Peyer's patch (tissue), 4 donors: ENCODE measurements around the gene LFNG. TPM values are rescaled to one million over a fixed set of nuclear protein-coding genes. Genes with fewer than 3 reads are reported as not detected.

Experiments used
- DNase-seq, 3 donors: peaks; one replicate each; pipeline ENCODE4 v3.0.0-alpha.2; 2017 to 2019
- H3K27ac ChIP-seq, 4 donors: fragments of 200-600 bp; sonication (generic); one replicate each; pipeline ENCODE4 v1.5.1; 2016 to 2019
- H3K27me3 ChIP-seq, 2 donors: fragments of 200-600 bp; sonication (generic); one replicate each; pipeline ENCODE4 v1.5.1; 2019
- H3K36me3 ChIP-seq, 3 donors: fragments of 200-600 bp; sonication (generic); one replicate each; pipeline ENCODE4 v1.5.1; 2016 to 2019
- H3K4me1 ChIP-seq, 4 donors: fragments of 200-600 bp; sonication (generic); one replicate each; pipeline ENCODE4 v1.5.1; 2016 to 2019
- H3K4me3 ChIP-seq, 4 donors: fragments of 200-600 bp; sonication (generic); 1 replicate in 3 of 4; 2 replicates in 1 of 4; pipeline ENCODE4 v1.5.1; 2016 to 2019; ENCODE audit warnings: mild to moderate bottlenecking in 1 of 4
- H3K9me3 ChIP-seq, 4 donors: fragments of 200-600 bp; sonication (generic); one replicate each; pipeline ENCODE4 v1.5.1; 2016 to 2019; ENCODE audit warnings: mild to moderate bottlenecking in 1 of 4
- POLR2A ChIP-seq, 2 donors: fragments of 450-650 bp; IDR thresholded peaks; one replicate each; pipeline ENCODE4 v1.5.1; 2017; ENCODE audit warnings: antibody characterized with exemption in 2 of 2, mild to moderate bottlenecking in 2 of 2, moderate library complexity in 2 of 2
- total RNA-seq, 4 donors: library from RNA; depleted of rRNA; stranded (reverse); fragments of >200 nt; gene quantifications; one replicate each; pipeline ENCODE4 v1.1.0, GENCODE V29; 2016
- TF ChIP-seq, protein P1 (sequence below), 6 experiments: fragments of 450-650 bp in 4 of 6; fragments of 200-600 bp in 2 of 6; sonication (generic) in 1 of 6; IDR thresholded peaks; one replicate each; pipeline ENCODE4 v1.5.1; 2017 to 2019; ENCODE audit warnings: antibody characterized with exemption in 6 of 6, mild to moderate bottlenecking in 3 of 6, moderate library complexity in 1 of 6

The LFNG gene
- total RNA-seq, 4 donors from 2014 or later: 22.3 to 104 (median 41.7) TPM

DNA sequence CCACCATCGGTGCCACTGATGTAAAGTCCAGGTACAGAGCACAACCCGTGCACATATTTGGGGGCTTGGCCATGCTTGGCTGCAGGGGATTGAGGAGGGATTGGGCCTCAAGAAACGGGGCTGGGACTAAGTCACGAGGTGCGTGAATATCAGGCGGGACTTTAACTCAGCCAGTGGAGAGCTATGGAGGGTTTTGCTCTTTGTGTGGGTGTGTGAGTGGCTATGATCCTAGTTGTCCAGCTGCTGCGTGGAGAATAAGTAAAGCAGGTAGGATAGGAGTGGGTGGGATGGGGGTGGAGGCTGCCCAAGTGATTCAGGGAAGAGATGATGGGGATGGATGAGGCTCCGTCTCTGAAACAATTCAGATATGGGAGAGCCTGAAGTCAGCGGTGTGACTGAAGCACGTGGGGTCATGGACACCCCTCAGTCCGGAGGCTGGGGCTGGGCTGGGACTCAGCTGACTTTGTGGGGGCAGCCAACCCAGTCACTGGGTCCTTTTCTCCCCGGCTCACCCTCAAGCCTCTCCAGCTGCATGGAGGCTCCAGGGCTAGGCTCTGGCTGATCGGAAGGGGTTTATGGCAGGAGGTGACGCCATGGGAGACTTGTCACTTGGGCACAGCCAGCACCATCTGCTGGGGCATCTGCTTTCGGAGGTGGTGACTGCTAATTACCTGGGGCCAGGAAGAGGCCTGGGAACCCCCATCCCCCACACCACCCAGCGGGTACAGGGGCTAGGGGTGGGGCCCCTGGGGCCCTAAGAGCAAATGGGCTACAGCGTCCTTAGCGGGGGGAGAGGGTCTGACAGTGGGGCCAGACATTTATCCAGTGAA lies 1.7 kb upstream of the LFNG start:
- no peak overlapping the region for H3K4me3 ChIP-seq
- peak in 1 of 3 donors; percentile 67 for DNase-seq
- TF ChIP-seq POLR2A (IDR thresholded peaks at IDR 0.05): no peak
- TF ChIP-seq, protein P1, sequence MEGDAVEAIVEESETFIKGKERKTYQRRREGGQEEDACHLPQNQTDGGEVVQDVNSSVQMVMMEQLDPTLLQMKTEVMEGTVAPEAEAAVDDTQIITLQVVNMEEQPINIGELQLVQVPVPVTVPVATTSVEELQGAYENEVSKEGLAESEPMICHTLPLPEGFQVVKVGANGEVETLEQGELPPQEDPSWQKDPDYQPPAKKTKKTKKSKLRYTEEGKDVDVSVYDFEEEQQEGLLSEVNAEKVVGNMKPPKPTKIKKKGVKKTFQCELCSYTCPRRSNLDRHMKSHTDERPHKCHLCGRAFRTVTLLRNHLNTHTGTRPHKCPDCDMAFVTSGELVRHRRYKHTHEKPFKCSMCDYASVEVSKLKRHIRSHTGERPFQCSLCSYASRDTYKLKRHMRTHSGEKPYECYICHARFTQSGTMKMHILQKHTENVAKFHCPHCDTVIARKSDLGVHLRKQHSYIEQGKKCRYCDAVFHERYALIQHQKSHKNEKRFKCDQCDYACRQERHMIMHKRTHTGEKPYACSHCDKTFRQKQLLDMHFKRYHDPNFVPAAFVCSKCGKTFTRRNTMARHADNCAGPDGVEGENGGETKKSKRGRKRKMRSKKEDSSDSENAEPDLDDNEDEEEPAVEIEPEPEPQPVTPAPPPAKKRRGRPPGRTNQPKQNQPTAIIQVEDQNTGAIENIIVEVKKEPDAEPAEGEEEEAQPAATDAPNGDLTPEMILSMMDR (IDR thresholded peaks at IDR 0.05): no peak
- peak overlapping the region in 2 of 4 donors; percentile 12 to 90 for H3K27ac ChIP-seq
- no peaks in the 10 kb centered on the region for H3K9me3 ChIP-seq
- peaks cover 5 to 42% (median 32%) of the 10 kb centered on the region in 4 donors for H3K4me1 ChIP-seq
- no peaks in the 10 kb centered on the region for H3K27me3 ChIP-seq
- no peaks in the 10 kb centered on the region for H3K36me3 ChIP-seq

GRCh38 chr7:2518737-2519118 lies 846 bp upstream of the LFNG start:
- Histone ChIP-seq H3K4me3 (peak overlapping the region; percentile 48 to 73 (median 70)), H3K4me1 (peaks cover 9 to 46% (median 38%) of the 10 kb centered on the region in 4 donors), H3K9me3 (no peaks in the 10 kb centered on the region), H3K36me3 (no peaks in the 10 kb centered on the region), H3K27me3 (no peaks in the 10 kb centered on the region), H3K27ac (peak overlapping the region; percentile 46 to 99 (median 71))
- DNase-seq: peak in 1 of 3 donors; percentile 57
- TF ChIP-seq, protein P1 (IDR thresholded peaks at IDR 0.05): no peak
- TF ChIP-seq POLR2A (IDR thresholded peaks at IDR 0.05): no peak

- TF ChIP-seq, protein P1 (IDR thresholded peaks at IDR 0.05): peak in 4 of 6 experiments; percentile 9 to 53 (median 44)
- no peak for TF ChIP-seq POLR2A (IDR thresholded peaks at IDR 0.05)
- Histone ChIP-seq H3K4me1 (peaks cover 10 to 60% (median 49%) of the 10 kb centered on the region in 4 donors), H3K36me3 (peaks cover 0 to 5% (median 0%) of the 10 kb centered on the region in 3 donors), H3K27me3 (no peaks in the 10 kb centered on the region), H3K27ac (peak overlapping the region; percentile 45 to 99 (median 94)), H3K4me3 (peak overlapping the region; percentile 65 to 73 (median 70)), H3K9me3 (no peaks in the 10 kb centered on the region)
- peak; percentile 59 to 80 (median 78) for DNase-seq
Observed at GRCh38 chr7:2520131-2520760, 672 bp downstream of the LFNG start.

GRCh38 chr7:2520761-2521290 lies 1.3 kb downstream of the LFNG start:
- peak overlapping the region; percentile 65 to 73 (median 70) for H3K4me3 ChIP-seq
- DNase-seq: peak in 1 of 3 donors; percentile 61
- peaks cover 0 to 11% (median 0%) of the 10 kb centered on the region in 3 donors for H3K36me3 ChIP-seq
- no peaks in the 10 kb centered on the region for H3K27me3 ChIP-seq
- TF ChIP-seq, protein P1 (IDR thresholded peaks at IDR 0.05): no peak
- no peak for TF ChIP-seq POLR2A (IDR thresholded peaks at IDR 0.05)
- no peaks in the 10 kb centered on the region for H3K9me3 ChIP-seq
- H3K4me1 ChIP-seq: peaks cover 11 to 66% (median 52%) of the 10 kb centered on the region in 4 donors
- peak overlapping the region; percentile 53 to 99 (median 94) for H3K27ac ChIP-seq

- TF ChIP-seq, protein P1 (IDR thresholded peaks at IDR 0.05): no peak
- no peak for TF ChIP-seq POLR2A (IDR thresholded peaks at IDR 0.05)
- Histone ChIP-seq H3K4me1 (peaks cover 11 to 71% (median 52%) of the 10 kb centered on the region in 4 donors), H3K27me3 (no peaks in the 10 kb centered on the region), H3K27ac (peak overlapping the region; percentile 53 to 99 (median 94)), H3K9me3 (no peaks in the 10 kb centered on the region), H3K36me3 (peaks cover 0 to 16% (median 0%) of the 10 kb centered on the region in 3 donors), H3K4me3 (peak overlapping the region; percentile 65 to 73 (median 70))
- DNase-seq: no peak
Observed at GRCh38 chr7:2521341-2521745, 1.8 kb downstream of the LFNG start.
